ENCODE data around the gene LDB3. TPM values are rescaled to one million over a fixed set of nuclear protein-coding genes. Genes with fewer than 3 reads are reported as not detected.

LDB3 gene
- total RNA-seq, 1 experiment from 2014 or later, result 0.63 TPM

DNA sequence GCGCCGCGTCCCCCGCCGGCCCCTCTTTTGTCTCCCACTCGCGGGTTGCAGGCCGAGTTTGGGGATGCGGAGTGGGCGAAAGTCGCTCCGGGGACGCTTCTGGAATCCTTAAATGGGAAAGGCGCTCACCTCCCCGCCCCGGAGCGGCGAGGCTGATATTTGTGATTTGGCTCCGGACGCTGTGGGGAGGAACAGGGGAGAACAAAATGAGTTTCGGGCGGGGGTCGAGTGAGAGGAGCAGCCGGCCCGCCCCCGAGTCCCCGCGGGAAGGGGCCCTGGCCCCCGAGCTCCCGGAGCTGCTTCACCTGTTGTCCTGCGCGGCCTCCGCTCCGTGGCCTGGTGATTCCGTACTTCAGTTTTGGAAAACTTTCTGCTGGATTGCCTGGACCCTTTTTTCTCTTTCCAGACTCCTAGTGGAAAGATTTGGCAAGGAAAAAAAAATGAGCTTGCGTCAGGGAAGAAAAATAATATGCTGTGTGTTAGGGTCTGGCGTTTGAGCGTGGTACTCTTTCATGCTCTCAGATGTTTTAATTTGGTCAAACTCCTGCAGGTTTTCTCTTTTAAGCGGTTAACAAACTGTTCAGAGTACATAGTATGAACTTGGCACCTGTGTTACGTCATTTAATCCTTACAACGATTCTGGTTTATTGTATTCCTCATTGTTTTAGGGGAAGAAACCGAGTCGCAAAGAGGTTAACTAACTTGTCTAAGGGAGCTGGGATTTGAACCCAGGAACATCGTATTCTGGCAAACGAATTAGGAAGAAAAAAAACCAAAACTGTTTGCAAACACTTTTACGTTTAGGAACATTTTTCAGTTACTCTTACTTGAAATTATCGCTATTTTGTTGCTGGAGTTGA lies 89.0 kb downstream of the LDB3 start:
- no peaks in the 10 kb centered on the region for H4K20me1 ChIP-seq (ENCODE audit: insufficient read depth)
- H3K4me2 ChIP-seq, result peak overlapping the region; percentile 83
- TF ChIP-seq EZH2 (IDR thresholded peaks at IDR 0.05; ENCODE audit: low read depth), result no peak
- TF ChIP-seq, protein P1, sequence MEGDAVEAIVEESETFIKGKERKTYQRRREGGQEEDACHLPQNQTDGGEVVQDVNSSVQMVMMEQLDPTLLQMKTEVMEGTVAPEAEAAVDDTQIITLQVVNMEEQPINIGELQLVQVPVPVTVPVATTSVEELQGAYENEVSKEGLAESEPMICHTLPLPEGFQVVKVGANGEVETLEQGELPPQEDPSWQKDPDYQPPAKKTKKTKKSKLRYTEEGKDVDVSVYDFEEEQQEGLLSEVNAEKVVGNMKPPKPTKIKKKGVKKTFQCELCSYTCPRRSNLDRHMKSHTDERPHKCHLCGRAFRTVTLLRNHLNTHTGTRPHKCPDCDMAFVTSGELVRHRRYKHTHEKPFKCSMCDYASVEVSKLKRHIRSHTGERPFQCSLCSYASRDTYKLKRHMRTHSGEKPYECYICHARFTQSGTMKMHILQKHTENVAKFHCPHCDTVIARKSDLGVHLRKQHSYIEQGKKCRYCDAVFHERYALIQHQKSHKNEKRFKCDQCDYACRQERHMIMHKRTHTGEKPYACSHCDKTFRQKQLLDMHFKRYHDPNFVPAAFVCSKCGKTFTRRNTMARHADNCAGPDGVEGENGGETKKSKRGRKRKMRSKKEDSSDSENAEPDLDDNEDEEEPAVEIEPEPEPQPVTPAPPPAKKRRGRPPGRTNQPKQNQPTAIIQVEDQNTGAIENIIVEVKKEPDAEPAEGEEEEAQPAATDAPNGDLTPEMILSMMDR (conservative IDR thresholded peaks at IDR 0.05), result peak; percentile 23; the same call in 1 of the 2 replicates
- H3K9me2 ChIP-seq (ENCODE audit: insufficient read depth), result no peaks in the 10 kb centered on the region
- POLR2A ChIA-PET (ENCODE audit: unreplicated experiment), result interaction anchor here (0.6 to 1.0 kb wide), 4 partner anchors 10 to 285 kb away, joined by 3 to 9 read pairs (median 5); no protein-coding TSS in a partner anchor
- no peaks in the 10 kb centered on the region for H3K9me3 ChIP-seq (ENCODE audit: insufficient read depth, low read depth)
- peak overlapping the region; percentile 82 for H2AFZ ChIP-seq
- BruUV-seq (replicated peaks), result no TSS peak
- DNase-seq, result peak; percentile 17 to 47
- peaks cover 7% of the 10 kb centered on the region; the same call in 1 of the 2 replicates for H3F3A ChIP-seq (ENCODE audit: insufficient read depth, low read depth)
- H3K4me1 ChIP-seq (replicated peaks; ENCODE audit: insufficient read depth), result peaks cover 26% of the 10 kb centered on the region
- intact Hi-C loops (cut with micrococcal nuclease; ENCODE audit: unreplicated experiment), result loop anchor here (2.0 to 5.0 kb wide), 3 partner anchors 35 to 335 kb away; no protein-coding TSS in a partner anchor
- no peaks in the 10 kb centered on the region for H3K27me3 ChIP-seq (ENCODE audit: insufficient read depth, low read depth)
- H3K4me3 ChIP-seq, result peak overlapping the region; percentile 78
- CTCF ChIA-PET, result interaction anchor here (0.5 kb wide), 1 partner anchor 391 kb away, joined by 10 read pairs; no protein-coding TSS in a partner anchor
- H3K36me3 ChIP-seq (ENCODE audit: low read depth), result no peaks in the 10 kb centered on the region
- H3K27ac ChIP-seq, result peak overlapping the region; percentile 70
- peaks cover 67% of the 10 kb centered on the region for H3K79me2 ChIP-seq (ENCODE audit: low read depth)

DNA sequence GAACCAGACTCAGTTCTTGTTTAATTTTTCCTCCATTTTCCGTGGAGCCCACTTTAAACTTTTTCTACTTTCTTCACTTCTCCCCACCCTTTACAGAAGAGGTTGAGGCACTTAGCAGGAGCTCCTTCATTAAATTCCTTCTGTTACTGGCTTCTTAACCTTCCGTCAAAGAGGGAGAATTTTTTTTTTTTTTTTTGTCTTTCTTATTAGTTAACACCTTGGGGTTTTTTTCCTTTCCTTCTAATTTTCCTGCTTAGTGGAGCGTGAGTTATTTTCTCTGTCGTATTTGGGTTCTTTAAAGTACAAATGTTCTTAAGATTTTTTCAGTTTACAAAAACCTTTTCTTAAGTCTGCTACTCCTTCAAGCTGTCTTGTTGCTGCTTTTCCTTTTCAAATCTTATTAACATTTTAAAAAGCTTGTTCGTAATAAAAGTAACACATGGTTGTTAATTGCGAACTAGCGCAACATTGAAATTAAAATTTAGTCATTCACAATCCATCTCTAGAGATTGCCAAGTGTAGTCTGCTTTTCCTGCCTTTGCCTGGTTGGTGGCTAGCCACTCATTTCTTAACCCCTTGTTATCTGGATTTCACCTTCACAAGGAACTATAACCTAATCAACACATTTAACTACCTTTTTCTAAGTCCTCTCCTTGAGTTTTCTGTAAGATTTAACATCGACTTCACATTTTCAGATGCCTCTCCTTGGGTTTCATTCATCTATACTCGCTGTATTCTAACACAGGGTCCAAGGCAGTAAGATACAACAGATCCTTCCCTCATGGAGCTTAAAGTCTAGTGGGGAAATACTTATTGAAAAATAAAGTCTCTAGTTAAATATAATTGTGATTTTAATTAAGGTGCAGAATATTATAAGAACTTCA lies 90.1 kb downstream of the LDB3 start:
- H4K20me1 ChIP-seq (ENCODE audit: insufficient read depth), result no peaks in the 10 kb centered on the region
- peaks cover 7% of the 10 kb centered on the region; the same call in 1 of the 2 replicates for H3F3A ChIP-seq (ENCODE audit: insufficient read depth, low read depth)
- H3K4me2 ChIP-seq, result peak overlapping the region; percentile 83
- no peak for TF ChIP-seq EZH2 (IDR thresholded peaks at IDR 0.05; ENCODE audit: low read depth)
- TF ChIP-seq, protein P1 (conservative IDR thresholded peaks at IDR 0.05), result no peak
- peaks cover 73% of the 10 kb centered on the region for H3K79me2 ChIP-seq (ENCODE audit: low read depth)
- POLR2A ChIA-PET (ENCODE audit: unreplicated experiment), result interaction anchor here (0.6 to 1.0 kb wide), 3 partner anchors 11 to 63 kb away, joined by 3 to 9 read pairs (median 6); no protein-coding TSS in a partner anchor
- H3K9me3 ChIP-seq (ENCODE audit: insufficient read depth, low read depth), result no peaks in the 10 kb centered on the region
- no peak for DNase-seq
- H3K9me2 ChIP-seq (ENCODE audit: insufficient read depth), result no peaks in the 10 kb centered on the region
- CTCF ChIA-PET, result no interaction called here
- H3K4me3 ChIP-seq, result peak overlapping the region; percentile 78
- no peaks in the 10 kb centered on the region for H3K36me3 ChIP-seq (ENCODE audit: low read depth)
- peak overlapping the region; percentile 70 for H3K27ac ChIP-seq
- BruUV-seq (replicated peaks), result no TSS peak
- no peaks in the 10 kb centered on the region for H3K27me3 ChIP-seq (ENCODE audit: insufficient read depth, low read depth)
- peaks cover 26% of the 10 kb centered on the region for H3K4me1 ChIP-seq (replicated peaks; ENCODE audit: insufficient read depth)
- intact Hi-C loops (cut with micrococcal nuclease; ENCODE audit: unreplicated experiment), result loop anchor here (5.0 kb wide), 2 partner anchors 34 to 46 kb away; no protein-coding TSS in a partner anchor
- H2AFZ ChIP-seq, result peak overlapping the region; percentile 82; the same call in 1 of the 2 replicates
